ENCODE results near the gene DPY30.
A peak's percentile ranks its signal among the peaks of the same experiment; 100 is the strongest.

Gene DPY30

DNA sequence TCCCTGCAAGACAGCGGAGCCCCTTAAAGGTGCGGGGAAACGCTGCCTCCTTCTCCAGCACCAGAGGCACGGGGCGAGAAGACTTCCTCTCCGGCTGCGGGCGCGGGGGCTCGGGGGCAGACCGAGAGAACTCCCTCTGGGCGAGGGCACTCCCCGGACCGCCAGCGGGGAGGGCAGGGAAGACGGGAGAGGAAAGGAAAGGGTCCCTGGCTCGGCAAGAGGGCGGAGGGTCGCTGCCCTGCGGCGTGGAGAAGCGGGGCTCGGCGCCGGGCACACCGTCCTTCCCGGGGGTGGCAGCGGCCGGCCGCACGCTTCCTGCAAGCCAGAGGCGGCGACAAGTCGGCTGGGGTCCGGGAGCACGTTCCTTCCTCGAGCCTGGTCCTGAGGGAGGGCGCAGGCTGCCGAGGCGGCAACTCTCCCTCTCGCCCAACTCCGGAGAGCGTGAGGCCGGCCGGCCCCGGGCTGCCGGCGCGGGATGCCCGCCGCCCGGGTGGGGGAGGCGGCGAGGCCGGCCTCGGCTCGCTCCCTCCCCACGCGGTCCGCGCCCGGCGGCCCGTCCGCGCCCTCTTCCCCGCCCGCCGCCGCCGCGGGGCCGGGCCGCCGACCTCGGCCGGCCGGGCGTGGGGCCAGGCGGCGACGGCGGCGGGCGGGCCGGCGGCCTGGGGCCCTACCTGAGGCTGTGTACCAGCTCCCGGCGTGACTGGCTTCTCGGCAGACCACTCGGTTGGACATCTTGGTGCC, 29.9 kb downstream of the DPY30 start:
- DNase-seq, result peak; percentile 18

DNA sequence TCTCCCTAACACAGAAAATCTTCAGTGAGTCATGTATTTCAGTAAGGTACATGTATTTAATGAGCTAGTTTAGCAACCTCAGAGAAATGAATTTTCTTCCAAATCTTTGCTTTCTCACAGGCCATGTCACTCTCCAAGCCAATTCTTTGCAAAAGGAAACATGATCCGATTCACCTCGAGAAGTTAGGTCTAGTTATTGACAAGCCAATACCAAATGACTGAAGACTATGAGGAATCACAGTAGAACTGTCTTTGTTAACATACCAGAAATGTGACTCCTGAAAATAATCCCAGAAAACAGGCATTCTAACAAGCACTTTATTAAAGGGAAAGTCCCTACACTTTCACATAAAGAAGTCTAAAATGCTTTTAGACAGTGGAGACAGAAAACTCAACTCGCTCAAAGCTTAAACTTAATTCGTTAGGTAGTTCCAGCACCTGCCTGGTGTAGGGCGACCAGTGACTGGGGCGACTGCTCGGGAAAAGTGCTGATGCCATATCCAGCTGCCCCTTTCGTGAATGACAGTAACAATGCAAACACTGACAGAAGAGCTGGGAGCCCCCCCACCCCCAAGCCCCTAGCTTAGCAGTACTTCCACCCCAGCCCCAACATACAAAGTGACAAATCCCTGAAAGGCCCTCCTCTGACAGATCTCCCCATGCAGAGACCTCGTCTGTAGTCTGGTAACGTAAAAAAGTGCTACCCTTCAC, 30.6 kb downstream of the DPY30 start:
- peak; percentile 18 for DNase-seq

DNA sequence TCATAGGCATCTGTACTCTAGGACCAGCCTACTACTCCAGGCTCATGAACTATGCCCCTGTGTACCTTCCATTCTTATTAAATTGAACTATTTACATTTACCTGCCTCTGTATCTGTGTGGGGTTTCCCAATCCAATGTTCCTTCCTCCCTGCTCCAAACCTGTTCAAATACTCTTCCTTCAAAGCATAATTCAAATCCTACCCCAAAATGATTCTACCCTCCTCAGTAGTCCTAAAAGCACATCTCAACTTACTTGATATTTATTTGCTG, 32.5 kb downstream of the DPY30 start:
- no peak for DNase-seq

DNA sequence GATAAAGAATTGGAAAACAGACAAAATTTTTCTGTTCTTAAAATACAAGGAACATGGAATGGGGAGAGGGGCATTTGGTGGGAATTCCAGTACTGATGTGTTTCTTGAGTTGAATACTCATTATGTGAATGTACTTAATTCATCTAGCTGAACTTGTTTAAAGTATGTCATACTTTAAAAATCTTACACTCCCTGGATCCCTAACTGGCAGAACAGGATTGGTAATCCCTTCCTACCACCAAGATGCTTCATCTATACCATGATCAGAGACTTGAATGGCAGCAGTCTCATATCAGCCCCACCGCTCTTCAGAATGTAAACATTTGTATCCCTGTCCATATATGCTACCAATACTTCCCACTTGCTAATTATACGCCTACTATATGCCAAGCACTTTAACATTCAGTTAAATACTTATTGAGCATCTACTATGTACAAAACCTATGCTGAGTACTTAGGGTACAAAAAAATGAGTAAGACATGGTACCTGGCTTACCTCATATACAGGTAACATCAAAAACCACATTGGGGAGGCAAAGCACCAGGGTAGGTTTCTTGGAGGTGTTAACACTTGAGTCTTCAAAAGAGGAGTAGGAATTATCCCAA, 34.1 kb downstream of the DPY30 start:
- DNase-seq, result no peak

DNA sequence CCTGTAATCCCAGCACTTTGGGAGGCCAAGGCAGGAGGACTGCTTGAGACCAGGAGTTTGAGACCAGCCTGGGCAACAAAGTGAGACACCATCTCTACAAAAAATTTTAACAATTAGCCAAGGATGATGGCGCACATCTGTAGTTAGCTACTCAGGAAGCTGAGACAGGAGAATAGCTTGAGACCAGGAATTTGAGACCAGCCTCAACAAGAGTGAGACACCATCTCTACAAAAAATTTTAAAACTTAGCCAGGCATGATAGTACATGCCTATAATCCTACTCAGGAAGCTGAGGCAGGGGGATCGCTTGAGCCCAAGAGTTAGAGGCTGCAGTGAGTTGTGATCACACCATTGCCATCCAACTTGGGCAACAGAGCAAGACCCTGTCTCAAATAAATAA, 35.8 kb downstream of the DPY30 start:
- DNase-seq, result no peak

DNA sequence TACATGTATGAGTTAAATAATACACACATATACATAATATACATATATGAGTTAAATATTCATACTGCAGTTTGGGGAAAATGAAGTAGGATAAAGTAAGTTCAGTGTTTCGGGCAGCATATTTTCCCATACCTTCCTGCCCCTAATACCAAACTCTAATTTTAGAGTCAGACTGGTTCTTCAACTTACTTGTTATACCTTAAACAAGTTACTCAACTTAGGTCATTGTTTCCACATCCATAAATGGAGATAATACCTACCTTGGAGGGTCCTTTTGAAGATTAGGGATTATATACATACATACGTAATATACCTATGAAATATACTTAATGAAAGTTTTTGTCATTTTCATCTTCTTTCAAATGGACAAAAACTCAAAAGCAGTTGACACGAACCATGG, 37.2 kb downstream of the DPY30 start:
- DNase-seq, result no peak

DNA sequence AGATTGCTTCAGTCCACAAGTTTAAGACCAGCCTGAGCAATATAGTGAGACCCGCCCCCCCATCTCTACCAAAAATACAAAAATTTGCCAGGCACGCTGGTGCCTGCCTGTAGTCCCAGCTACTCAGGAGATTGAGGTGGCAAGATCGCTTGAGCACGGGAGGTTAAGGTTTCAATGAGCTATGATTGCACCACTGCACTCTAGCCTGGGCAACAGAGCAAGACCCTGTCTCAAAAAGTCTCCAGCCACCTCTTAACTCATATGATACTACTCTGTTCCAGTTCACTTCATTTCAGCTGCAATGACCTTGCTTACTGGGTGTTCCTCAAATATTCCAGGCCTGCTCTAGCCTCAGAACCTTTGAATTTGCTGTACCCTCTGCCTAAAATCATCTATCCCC, 40.2 kb downstream of the DPY30 start:
- DNase-seq, result no peak

DNA sequence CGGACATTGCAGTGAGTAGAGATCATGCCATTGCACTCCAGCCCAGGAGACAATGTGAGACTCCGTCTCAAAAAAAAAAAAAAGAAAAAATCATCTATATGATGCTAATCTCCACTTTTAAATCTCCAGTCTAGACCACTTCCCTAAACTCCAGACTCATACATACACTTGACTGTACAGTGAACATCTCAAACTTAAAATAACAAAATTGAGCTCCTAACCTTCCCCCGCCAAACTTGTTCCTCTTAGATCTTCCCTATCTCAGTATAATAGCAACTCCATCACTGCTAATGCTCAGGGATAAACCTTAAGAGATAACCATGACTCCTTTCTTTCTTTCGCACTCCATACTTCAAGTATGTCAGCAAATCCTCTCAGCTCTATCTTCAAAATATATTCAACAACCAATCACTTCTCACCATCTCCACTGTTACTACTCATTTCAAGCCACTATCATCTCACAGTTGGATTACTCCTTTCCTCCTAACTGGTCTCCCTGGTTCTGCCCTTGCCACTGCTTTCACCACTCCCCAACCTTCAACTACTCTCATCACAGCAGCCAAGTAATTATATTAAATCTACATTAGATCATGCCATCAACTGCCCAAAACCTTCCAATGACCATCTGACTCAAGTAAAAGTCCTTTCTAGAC, 40.7 kb downstream of the DPY30 start:
- no peak for DNase-seq

DNA sequence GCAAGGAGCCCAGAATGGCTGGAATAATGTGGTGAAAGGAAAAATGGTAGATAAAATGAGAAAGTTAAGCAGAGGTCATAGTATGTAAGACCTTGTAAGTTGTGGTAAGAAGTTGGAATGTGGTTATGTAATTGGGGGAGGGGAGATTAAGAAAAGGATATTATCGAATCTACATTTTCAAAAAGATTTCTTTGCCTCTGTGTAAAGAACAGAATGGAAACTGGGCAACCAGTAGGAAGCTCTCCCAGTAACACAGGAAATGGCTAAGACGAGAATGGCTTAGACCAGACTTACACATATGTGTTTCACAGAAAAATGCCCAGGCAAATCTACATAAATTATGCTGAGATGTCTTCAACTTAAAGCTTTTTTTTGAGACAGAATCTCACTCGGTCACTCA, 42.0 kb downstream of the DPY30 start:
- DNase-seq, result no peak

DNA sequence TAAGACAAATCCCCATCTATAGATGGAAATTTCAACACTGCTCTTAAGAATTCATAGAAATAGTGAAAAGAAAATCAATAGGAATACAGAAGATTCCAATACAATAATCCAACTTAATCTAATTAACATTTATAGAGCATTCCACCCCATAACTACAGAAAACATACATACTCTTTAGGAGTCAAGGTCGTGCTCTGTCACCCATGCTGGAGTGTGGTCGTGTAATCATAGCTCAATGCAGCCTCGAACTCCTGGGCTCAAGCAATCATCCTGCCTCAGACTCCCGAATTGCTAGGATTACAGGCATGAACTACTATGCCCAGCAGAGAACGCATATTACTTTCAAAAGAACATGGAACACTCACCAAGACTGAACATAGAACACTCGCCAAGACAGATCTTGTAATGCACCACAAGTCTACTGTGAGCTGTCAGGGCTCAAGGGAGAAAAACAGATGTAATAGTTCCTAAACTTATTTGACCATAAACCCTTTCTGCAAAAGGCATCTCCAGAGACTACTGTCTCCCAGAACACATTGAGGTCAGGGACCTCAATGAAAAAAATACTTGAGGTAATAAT, 42.9 kb downstream of the DPY30 start:
- DNase-seq, result no peak

DNA sequence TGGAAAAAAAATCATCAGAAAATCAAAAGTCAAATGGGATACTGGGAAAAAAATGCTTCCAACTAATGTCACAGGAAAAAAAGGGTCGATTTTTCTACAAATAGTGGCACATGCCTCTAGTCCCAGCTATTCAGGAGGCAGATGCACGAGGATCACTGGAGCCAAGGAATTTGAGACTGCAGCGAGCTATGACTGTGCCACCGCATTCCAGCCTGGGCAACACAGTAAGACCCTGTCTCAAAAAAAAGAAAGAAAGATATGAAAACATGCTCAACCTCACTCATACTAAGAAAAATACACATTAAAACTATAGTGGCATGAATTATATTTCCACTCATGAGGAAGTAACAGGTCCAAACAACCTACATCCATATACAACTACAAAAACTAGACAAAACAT, 46.7 kb downstream of the DPY30 start:
- DNase-seq, result no peak

DNA sequence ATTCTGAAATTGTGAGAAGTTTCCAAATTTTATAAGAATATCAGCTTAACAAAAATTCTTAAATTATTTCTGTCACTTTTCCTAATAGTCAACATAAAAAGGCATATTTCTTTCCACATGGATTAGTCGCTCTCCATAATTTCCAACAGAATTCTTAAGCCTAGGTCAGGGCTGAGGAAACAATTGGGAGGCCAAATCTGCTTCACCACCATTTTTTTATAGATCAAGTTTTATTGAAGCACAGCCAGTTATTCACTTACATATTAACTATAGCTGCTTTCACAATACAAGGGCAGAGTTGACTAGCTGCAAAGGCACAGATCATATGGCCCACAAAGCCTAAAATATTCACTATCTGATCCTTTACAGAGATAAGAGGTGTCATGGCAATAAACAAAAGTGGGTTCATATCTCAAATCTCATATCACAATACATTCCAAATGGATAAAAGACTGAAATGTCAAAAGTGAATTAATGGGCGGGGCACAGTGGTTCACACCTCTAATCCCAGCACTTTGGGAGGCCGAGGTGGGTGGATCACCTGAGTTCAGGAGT, 47.5 kb downstream of the DPY30 start:
- no peak for DNase-seq

DNA sequence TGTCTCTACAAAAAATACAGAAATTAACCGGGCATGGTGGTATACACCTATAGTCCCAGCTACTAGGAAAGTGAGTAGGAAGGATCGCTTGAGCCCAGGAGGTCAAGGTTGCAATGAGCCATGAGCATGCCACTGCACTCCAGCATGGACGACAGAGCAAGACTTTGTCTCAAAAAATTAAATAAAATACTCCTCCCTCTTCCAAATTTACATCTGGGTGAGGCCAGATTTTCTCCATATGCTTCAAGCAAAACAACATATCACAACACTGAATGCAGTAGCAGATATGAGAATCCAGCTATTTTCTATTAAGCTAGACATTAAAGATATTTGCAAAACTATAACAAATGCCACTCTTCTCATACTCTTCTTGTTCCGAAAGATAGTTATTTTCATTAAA, 49.7 kb downstream of the DPY30 start:
- DNase-seq, result no peak

DNA sequence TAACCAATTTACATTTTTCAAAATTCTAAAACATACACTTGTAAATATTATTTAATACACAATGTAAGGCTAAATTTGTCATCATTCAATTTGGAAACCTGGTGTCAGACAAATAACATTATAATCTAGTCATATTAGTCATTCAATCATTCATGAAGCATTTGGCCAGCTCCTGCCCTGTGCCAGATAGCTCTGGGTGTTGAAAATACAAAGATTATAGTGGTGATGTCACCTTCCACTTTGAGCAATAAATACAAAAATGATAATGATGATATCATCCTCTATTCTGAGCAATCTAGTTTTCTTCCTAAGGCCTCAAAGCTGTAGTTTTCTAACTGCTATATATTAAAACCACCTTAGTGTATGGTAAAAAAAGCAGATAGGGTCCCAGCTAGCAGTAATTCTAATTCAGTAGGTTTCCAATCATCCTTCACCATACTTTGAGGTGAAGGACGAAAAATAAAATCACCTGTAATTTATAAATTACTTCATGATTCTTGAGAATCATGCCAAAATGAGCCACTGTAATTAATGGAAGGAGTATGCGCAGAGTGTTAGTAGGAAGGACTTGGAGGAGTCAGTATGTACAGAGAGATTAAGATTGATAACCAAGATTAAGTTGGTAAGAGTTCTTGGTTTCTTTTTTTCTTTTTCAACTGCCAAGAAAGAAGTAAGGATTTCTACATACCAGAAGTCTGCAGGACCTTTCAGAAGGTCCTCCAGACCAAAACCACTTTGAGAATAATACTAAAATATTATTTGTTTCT, 52.0 kb downstream of the DPY30 start:
- no peak for DNase-seq

DNA sequence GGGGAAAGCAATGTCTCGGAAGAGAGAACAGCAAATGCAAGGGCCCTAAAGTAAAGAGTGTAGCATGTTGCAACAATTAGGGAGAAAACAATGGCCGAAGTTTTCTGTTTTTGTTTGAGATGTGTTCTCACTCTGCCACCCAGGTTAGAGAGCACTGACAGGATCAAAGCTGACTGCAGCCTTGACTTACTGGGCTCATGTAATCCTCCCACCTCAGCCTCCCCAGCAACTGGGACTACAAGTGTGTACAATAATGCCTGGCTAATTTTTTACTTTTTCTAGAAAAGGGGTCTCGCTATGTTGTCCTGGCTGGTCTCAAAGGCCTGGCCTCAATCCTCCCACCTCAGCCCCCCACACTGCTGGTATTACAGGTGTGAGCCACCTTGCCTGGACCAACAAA, 52.7 kb downstream of the DPY30 start:
- no peak for DNase-seq

DNA sequence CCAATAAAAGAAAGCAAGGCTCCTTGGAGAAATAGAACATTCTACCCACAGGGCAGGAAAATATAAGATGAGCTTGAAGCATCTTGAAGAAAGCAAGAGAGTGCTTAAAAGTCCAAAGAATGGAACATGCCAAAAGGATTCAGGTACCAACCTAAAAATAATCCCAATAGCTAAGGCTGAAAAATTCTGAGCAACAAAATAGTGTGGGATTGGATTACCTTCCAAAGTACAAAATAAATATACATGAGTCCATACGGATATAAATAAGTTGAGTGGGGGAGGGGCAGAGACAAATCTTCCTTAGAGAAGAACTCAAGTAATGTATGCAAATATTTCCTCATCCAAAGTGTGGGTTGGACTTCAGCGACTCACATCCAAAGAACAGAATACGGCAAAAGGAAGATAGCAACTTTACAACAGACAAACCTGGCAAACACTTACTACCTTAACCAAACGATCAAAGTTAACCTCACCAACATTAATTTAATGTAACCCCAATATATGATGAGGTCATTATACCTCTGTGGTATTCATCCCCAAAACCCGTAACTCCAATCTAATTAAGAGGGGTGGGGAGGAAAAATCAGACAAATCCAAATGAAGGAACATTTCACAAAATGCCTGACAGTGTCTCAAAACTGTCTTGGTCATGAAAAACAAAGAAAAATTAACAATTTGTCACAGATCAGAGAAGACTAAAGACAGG, 55.7 kb downstream of the DPY30 start:
- DNase-seq, result no peak

DNA sequence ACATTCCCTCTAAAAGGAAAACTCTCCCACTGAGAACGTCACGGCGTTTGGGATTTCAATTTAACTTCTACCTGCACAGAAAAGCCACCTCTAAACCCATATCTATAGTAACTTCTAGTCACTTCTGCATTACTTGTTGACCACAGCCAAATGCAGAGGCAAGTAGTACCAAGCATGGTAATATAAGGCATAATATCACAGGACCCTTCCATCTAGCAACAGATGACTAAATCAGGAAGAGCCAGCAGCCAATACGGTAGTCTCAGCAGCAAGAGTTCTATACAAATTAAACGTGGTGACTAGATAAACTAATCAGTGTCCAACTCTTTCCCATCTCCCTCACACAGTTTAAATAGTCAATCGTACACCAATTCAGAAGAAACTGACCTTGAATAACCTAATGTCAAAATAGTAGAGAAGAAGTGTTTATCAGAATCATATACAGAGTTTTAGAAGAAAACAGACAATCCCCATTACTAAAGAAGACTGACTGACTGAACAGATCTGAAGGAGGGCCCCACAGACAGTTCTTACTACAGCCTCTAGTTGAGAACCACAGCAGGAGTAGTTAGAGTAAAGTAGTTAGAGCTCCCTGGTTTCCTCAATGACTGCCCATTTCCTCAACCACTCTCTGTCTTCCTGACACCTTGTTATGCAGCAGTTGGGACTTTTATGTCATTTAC, 58.8 kb downstream of the DPY30 start:
- no peak for DNase-seq

DNA sequence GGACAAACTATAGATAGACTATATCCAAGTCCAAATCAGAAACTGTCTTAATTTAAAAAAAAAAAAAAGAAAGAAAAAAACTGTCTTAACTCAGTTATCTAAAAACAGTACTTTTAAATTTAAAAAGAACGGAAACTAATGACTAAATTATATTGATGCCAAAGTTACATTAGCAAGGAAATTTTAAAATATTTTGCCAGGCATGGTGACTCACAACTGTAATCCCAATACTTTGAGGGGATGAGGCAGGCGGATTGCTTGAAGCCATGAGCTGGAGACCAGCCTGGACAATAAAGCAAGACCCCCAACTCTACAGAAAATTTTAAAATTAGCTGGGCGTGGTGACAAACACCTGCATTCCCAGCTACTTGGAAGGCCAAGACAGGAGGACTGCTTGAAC, 59.6 kb downstream of the DPY30 start:
- no peak for DNase-seq

DNA sequence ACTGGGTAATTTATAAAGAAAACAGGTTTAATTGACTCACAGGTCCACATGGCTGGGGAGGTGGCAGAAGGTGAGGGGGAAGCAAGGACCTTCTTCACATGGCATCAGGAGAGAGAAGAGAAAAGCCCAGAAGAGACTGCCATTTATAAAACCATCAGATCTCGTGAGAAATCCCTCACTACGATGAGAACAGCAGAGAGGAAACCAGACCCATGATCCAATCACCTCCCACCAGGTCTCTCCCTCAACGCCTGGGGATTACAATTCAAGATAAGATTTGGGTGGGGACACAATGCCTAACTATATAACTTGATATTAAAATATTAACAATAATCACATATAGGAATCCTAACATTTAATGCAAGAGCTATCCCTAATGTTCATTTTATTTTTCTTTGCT, 60.6 kb downstream of the DPY30 start:
- DNase-seq, result no peak

DNA sequence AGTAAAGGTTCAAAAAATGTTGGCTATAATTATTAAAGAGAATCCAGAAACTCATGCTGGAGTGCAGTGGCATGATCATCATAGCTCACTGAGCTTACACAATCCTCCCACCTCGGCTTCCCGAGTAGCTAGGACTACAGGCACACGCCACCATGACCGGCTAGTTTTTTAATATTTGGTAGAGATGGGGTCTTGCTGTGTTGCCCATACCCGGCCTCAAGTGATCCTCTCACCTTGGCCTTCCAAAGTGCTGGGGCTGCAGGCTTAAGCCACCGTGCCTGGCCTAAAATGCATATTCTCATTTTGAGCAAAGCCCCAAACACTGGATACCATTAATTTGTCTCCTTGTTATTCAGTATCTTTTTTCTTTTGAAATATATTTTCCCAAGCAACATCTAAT, 61.2 kb downstream of the DPY30 start:
- no peak for DNase-seq

Measured in stimulated activated naive CD4-positive, alpha-beta T cell treated with Interleukin-2 at 50 U/mL for 16 hours (primary cell).